ENCODE data around the gene LYRM1.

DNA sequence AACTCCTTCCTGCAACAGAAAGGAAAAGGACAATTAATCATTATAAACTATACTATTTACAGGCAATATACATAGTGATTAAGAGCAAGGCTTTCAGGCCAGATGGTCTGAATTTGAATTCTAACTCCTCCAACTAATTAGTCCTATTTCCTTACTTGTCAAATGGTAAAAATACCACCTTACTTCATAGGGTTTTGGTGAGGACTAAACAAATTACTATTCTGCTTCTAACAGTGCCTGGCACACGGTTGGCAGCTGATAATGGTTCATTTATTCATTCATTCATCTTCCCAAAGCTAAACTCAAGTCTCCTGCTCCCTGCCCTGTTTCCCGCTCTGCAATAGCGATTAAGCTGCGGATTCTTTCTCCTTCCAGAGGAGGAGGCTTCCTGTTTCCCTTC, 40.2 kb upstream of the LYRM1 start:
- TF ChIP-seq RFX5 (IDR thresholded peaks at IDR 0.05; ENCODE audit: low read length) (no peak), CHD2 (IDR thresholded peaks at IDR 0.05; ENCODE audit: low read length, partially characterized antibody) (no peak), MEF2A (IDR thresholded peaks at IDR 0.05; ENCODE audit: borderline replicate concordance, low read depth) (no peak), EP300 (IDR thresholded peaks at IDR 0.05; ENCODE audit: borderline replicate concordance in 1 of 2, low read depth in 1 of 2, low read length in 1 of 2) (no peak), JUND (IDR thresholded peaks at IDR 0.05) (no peak), GABPA (IDR thresholded peaks at IDR 0.05; ENCODE audit: low read depth) (no peak), YY1 (IDR thresholded peaks at IDR 0.05; ENCODE audit: low read depth) (no peak), POLR2AphosphoS5 (IDR thresholded peaks at IDR 0.05; ENCODE audit: low read depth, low read length) (no peak), GATA2 (CRISPR knock-in tag; IDR thresholded peaks at IDR 0.05) (no peak), RAD21 (IDR thresholded peaks at IDR 0.05; ENCODE audit: low read length) (no peak), TEAD4 (IDR thresholded peaks at IDR 0.05; ENCODE audit: borderline replicate concordance, insufficient read depth) (no peak)
- TF ChIP-seq, protein P1, sequence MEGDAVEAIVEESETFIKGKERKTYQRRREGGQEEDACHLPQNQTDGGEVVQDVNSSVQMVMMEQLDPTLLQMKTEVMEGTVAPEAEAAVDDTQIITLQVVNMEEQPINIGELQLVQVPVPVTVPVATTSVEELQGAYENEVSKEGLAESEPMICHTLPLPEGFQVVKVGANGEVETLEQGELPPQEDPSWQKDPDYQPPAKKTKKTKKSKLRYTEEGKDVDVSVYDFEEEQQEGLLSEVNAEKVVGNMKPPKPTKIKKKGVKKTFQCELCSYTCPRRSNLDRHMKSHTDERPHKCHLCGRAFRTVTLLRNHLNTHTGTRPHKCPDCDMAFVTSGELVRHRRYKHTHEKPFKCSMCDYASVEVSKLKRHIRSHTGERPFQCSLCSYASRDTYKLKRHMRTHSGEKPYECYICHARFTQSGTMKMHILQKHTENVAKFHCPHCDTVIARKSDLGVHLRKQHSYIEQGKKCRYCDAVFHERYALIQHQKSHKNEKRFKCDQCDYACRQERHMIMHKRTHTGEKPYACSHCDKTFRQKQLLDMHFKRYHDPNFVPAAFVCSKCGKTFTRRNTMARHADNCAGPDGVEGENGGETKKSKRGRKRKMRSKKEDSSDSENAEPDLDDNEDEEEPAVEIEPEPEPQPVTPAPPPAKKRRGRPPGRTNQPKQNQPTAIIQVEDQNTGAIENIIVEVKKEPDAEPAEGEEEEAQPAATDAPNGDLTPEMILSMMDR (IDR thresholded peaks at IDR 0.05), result no peak
- TF ChIP-seq, protein P2, sequence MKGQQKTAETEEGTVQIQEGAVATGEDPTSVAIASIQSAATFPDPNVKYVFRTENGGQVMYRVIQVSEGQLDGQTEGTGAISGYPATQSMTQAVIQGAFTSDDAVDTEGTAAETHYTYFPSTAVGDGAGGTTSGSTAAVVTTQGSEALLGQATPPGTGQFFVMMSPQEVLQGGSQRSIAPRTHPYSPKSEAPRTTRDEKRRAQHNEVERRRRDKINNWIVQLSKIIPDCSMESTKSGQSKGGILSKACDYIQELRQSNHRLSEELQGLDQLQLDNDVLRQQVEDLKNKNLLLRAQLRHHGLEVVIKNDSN (IDR thresholded peaks at IDR 0.05; ENCODE audit: borderline replicate concordance, low read depth), result no peak
